Neural cell (in vitro differentiated cells): ENCODE results near the gene TNNT2. TPM values are rescaled to one million over a fixed set of nuclear protein-coding genes. Genes with fewer than 3 reads are reported as not detected.

Experiments used
- H2AFZ ChIP-seq: fragments of 200-600, 300-800 bp; sonication (generic), shearing (Covaris generic); 2 replicates; pipeline ENCODE4 v1.6.0; 2014; ENCODE audit warnings: low read depth, mild to moderate bottlenecking, antibody characterized with exemption, low read length, moderate library complexity
- H3F3A ChIP-seq: fragments of 200-600 bp; shearing (Covaris generic); 2 replicates; pipeline ENCODE4 v1.6.1; 2016; ENCODE audit warnings: mild to moderate bottlenecking, moderate library complexity, mixed read lengths, antibody characterized with exemption, low read length; ENCODE audit not compliant: insufficient read depth, poor library complexity, severe bottlenecking
- H3K27ac ChIP-seq: fragments of 200-600, 300-800 bp; sonication (generic), shearing (Covaris generic); 2 replicates; pipeline ENCODE4 v1.5.1; 2014; ENCODE audit warnings: mild to moderate bottlenecking, low read length, moderate library complexity
- H3K27me3 ChIP-seq: fragments of 300-800, 200-600 bp; sonication (generic), shearing (Covaris generic); 2 replicates; pipeline ENCODE4 v1.6.0; 2014; ENCODE audit warnings: mild to moderate bottlenecking, low read depth, low read length, moderate library complexity; ENCODE audit not compliant: insufficient read depth
- H3K36me3 ChIP-seq: fragments of 300-800, 200-600 bp; sonication (generic), shearing (Covaris generic); 2 replicates; pipeline ENCODE4 v1.5.1; 2014; ENCODE audit warnings: mild to moderate bottlenecking, antibody characterized with exemption, low read length, moderate library complexity; ENCODE audit not compliant: insufficient read depth
- H3K4me2 ChIP-seq: fragments of 300-800, 200-600 bp; sonication (generic), shearing (Covaris generic); 2 replicates; pipeline ENCODE4 v1.6.0; 2014; ENCODE audit warnings: mild to moderate bottlenecking, low read length
- H3K4me3 ChIP-seq: fragments of 300-800, 200-600 bp; sonication (generic), shearing (Covaris generic); 2 replicates; pipeline ENCODE4 v1.5.1; 2014; ENCODE audit warnings: mild to moderate bottlenecking, low read length, moderate library complexity
- H3K79me2 ChIP-seq: fragments of 200-600 bp; shearing (Covaris generic); replicated peaks from 2 replicates; pipeline ENCODE4 v1.6.0; 2014; ENCODE audit warnings: mild to moderate bottlenecking, low read length, moderate library complexity; ENCODE audit not compliant: insufficient read depth
- H3K9ac ChIP-seq: fragments of 300-800, 200-600 bp; sonication (generic), shearing (Covaris generic); 2 replicates; pipeline ENCODE4 v1.6.1; 2016; ENCODE audit warnings: mild to moderate bottlenecking, low read length, mixed read lengths
- H3K9me2 ChIP-seq: fragments of 200-600 bp; shearing (Covaris generic); 2 replicates; pipeline ENCODE4 v1.6.1; 2016; ENCODE audit warnings: mild to moderate bottlenecking, low read length, mixed read lengths; ENCODE audit not compliant: insufficient read depth
- H3K9me3 ChIP-seq: fragments of 200-600, 300-800 bp; sonication (generic), shearing (Covaris generic); 2 replicates; pipeline ENCODE4 v1.6.1; 2016; ENCODE audit warnings: mild to moderate bottlenecking, mixed run types, low read length, moderate library complexity, mixed read lengths
- H4K20me1 ChIP-seq: fragments of 200-600 bp; shearing (Covaris generic); 2 replicates; pipeline ENCODE4 v1.6.1; 2016; ENCODE audit warnings: mild to moderate bottlenecking, mixed run types; ENCODE audit not compliant: insufficient read depth
- EP300 ChIP-seq: fragments of 450-650 bp; conservative IDR thresholded peaks from 2 replicates; pipeline ENCODE4 v1.6.1; 2014; ENCODE audit warnings: antibody characterized with exemption, mild to moderate bottlenecking, moderate library complexity; ENCODE audit not compliant: poor library complexity, severe bottlenecking
- EZH2 ChIP-seq: fragments of 200-600, 300-800 bp; shearing (Covaris generic), sonication (generic); IDR thresholded peaks from 2 replicates; pipeline ENCODE4 v1.6.1; 2014; ENCODE audit warnings: antibody characterized with exemption, low read length, borderline replicate concordance, mild to moderate bottlenecking; ENCODE audit not compliant: insufficient read depth, poor library complexity, severe bottlenecking
- MXI1 ChIP-seq: fragments of 450-650 bp; conservative IDR thresholded peaks from 2 replicates; pipeline ENCODE4 v1.6.1; 2014; ENCODE audit warnings: antibody characterized with exemption, mild to moderate bottlenecking; ENCODE audit not compliant: poor library complexity, severe bottlenecking
- POLR2AphosphoS5 ChIP-seq: IDR thresholded peaks from 2 replicates; pipeline ENCODE4 v1.6.1; 2012
- RAD21 ChIP-seq: fragments of 450-650 bp; conservative IDR thresholded peaks from 2 replicates; pipeline ENCODE4 v1.6.1; 2014; ENCODE audit warnings: antibody characterized with exemption, mild to moderate bottlenecking, moderate library complexity
- SMC3 ChIP-seq: fragments of 450-650 bp; conservative IDR thresholded peaks from 2 replicates; pipeline ENCODE4 v1.6.1; 2014; ENCODE audit warnings: antibody characterized with exemption, mild to moderate bottlenecking, moderate library complexity; ENCODE audit not compliant: poor library complexity
- TAF1 ChIP-seq: IDR thresholded peaks from 2 replicates; pipeline ENCODE4 v1.6.1; 2012; ENCODE audit warnings: low read depth
- polyA plus RNA-seq: library from polyadenylated mRNA; depleted of rRNA; stranded (reverse); fragments of >200 nt; gene quantifications from 2 replicates; pipeline ENCODE4 v1.2.3, GENCODE V29; 2014
- TF ChIP-seq, protein P1 (sequence below): fragments of 450-650 bp; IDR thresholded peaks from 2 replicates; pipeline ENCODE4 v1.5.1; 2014; ENCODE audit warnings: antibody characterized with exemption, mild to moderate bottlenecking, moderate library complexity; ENCODE audit not compliant: poor library complexity, severe bottlenecking
- TF ChIP-seq, protein P2 (sequence below): IDR thresholded peaks from 2 replicates; pipeline ENCODE4 v1.6.1; 2012; ENCODE audit warnings: borderline replicate concordance

The TNNT2 gene
- polyA plus RNA-seq, 1 donor from 2014 or later, result not detected

DNA sequence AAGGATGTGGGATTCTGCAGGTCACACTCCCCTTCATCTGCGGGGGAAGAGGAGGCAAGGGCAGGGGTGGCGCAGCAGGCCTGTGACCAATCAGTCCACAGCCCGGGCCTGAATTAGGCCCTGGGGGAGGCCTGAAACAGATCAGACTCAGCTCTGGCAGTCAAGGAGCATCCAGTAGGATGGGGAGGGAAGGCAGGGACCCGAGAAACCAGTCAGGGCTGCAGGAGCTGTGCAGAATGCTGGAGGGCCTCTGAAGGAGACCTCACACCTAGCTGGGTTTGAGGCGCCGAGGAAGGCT, 12.7 kb downstream of the TNNT2 start:
- Histone ChIP-seq H3K4me3 (no peak overlapping the region), H3K9me2 (no peaks in the 10 kb centered on the region), H3K79me2 (no peaks in the 10 kb centered on the region), H2AFZ (no peak overlapping the region), H3K9me3 (no peaks in the 10 kb centered on the region), H3K36me3 (no peaks in the 10 kb centered on the region), H3F3A (no peaks in the 10 kb centered on the region), H3K4me2 (no peak overlapping the region), H4K20me1 (no peaks in the 10 kb centered on the region), H3K27ac (no peak overlapping the region), H3K9ac (no peak overlapping the region), H3K27me3 (no peaks in the 10 kb centered on the region)
- TF ChIP-seq EZH2 (no peak), TAF1 (no peak), RAD21 (no peak), EP300 (no peak), SMC3 (no peak), MXI1 (no peak), POLR2AphosphoS5 (no peak)
- TF ChIP-seq, protein P1, sequence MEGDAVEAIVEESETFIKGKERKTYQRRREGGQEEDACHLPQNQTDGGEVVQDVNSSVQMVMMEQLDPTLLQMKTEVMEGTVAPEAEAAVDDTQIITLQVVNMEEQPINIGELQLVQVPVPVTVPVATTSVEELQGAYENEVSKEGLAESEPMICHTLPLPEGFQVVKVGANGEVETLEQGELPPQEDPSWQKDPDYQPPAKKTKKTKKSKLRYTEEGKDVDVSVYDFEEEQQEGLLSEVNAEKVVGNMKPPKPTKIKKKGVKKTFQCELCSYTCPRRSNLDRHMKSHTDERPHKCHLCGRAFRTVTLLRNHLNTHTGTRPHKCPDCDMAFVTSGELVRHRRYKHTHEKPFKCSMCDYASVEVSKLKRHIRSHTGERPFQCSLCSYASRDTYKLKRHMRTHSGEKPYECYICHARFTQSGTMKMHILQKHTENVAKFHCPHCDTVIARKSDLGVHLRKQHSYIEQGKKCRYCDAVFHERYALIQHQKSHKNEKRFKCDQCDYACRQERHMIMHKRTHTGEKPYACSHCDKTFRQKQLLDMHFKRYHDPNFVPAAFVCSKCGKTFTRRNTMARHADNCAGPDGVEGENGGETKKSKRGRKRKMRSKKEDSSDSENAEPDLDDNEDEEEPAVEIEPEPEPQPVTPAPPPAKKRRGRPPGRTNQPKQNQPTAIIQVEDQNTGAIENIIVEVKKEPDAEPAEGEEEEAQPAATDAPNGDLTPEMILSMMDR, result no peak
- TF ChIP-seq, protein P2, sequence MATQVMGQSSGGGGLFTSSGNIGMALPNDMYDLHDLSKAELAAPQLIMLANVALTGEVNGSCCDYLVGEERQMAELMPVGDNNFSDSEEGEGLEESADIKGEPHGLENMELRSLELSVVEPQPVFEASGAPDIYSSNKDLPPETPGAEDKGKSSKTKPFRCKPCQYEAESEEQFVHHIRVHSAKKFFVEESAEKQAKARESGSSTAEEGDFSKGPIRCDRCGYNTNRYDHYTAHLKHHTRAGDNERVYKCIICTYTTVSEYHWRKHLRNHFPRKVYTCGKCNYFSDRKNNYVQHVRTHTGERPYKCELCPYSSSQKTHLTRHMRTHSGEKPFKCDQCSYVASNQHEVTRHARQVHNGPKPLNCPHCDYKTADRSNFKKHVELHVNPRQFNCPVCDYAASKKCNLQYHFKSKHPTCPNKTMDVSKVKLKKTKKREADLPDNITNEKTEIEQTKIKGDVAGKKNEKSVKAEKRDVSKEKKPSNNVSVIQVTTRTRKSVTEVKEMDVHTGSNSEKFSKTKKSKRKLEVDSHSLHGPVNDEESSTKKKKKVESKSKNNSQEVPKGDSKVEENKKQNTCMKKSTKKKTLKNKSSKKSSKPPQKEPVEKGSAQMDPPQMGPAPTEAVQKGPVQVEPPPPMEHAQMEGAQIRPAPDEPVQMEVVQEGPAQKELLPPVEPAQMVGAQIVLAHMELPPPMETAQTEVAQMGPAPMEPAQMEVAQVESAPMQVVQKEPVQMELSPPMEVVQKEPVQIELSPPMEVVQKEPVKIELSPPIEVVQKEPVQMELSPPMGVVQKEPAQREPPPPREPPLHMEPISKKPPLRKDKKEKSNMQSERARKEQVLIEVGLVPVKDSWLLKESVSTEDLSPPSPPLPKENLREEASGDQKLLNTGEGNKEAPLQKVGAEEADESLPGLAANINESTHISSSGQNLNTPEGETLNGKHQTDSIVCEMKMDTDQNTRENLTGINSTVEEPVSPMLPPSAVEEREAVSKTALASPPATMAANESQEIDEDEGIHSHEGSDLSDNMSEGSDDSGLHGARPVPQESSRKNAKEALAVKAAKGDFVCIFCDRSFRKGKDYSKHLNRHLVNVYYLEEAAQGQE, result no peak

DNA sequence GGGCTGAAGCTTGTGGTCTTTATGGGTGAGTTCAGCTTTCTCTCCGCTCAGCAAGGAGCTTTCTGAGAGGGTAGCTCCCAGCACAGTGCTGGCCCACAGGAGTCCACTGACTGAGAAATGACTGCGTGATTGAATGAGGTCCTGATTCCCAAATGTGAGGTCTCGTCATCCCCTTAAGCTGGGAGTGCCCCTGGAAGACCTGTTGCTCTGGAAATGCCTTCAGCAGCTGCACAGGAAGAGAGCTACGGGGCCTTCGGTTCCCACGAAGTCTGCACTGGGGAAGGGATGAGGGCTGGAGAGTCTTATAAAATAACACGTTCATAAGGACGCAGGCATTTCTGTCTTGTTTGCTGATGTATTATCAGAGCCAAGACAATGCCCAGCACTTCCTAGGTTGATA, 14.0 kb downstream of the TNNT2 start:
- Histone ChIP-seq H3K9ac (no peak overlapping the region), H3K27ac (no peak overlapping the region), H3K9me3 (no peaks in the 10 kb centered on the region), H4K20me1 (no peaks in the 10 kb centered on the region), H3F3A (no peaks in the 10 kb centered on the region), H3K9me2 (no peaks in the 10 kb centered on the region), H3K79me2 (no peaks in the 10 kb centered on the region), H3K4me3 (no peak overlapping the region), H2AFZ (no peak overlapping the region), H3K36me3 (no peaks in the 10 kb centered on the region), H3K27me3 (no peaks in the 10 kb centered on the region), H3K4me2 (no peak overlapping the region)
- TF ChIP-seq, protein P1, result no peak
- no peak for TF ChIP-seq SMC3
- no peak for TF ChIP-seq EP300
- TF ChIP-seq POLR2AphosphoS5, result no peak
- TF ChIP-seq, protein P2, result no peak
- TF ChIP-seq EZH2, result no peak
- no peak for TF ChIP-seq TAF1
